GM12878 (cell line): ENCODE measurements around the gene ICA1L. TPM values are rescaled to one million over a fixed set of nuclear protein-coding genes. Genes with fewer than 3 reads are reported as not detected.

Experiments used
- ATAC-seq: fragments of 200-7000 bp; cut with Tn5 transposase; 3 replicates; pipeline ENCODE4 v1.9.1; 2020; ENCODE audit warnings: mild to moderate bottlenecking, moderate library complexity
- BruUV-seq: library from RNA; stranded (reverse); fragments of 400-500 nt; replicated peaks from 2 replicates; lab custom pipeline; 2021; lab: Mats Ljungman, UMichigan
- CTCF ChIA-PET: fragments of 300-600 bp; sonication (Branson Sonifier 250); formaldehyde crosslinking; extraction: SDS; loops from one replicate; lab custom pipeline; 2021; ENCODE audit warnings: inconsistent platforms; lab: Yijun Ruan, JAX
- POLR2A ChIA-PET: fragments of 350-600 bp; formaldehyde crosslinking; extraction: SDS; loops from one replicate; lab custom pipeline; 2021; ENCODE audit warnings: inconsistent platforms; lab: Charles Lee
- RAD21 ChIA-PET: fragments of 300-600 bp; sonication (Branson Sonifier 250); formaldehyde crosslinking; loops from one replicate; lab custom pipeline; 2023; ENCODE audit warnings: antibody characterized with exemption; ENCODE audit not compliant: unreplicated experiment; lab: Charles Lee
- SMC1A ChIA-PET: fragments of 300-600 bp; sonication (Branson Sonifier 250); formaldehyde crosslinking; loops from one replicate; lab custom pipeline; 2023; ENCODE audit not compliant: unreplicated experiment, uncharacterized antibody; lab: Charles Lee
- DNase-seq: peaks from one replicate; pipeline ENCODE4 v3.0.0-alpha.2; 2011; ENCODE audit warnings: low read depth, low spot score
- FAIRE-seq: peaks from 3 replicates; lab custom pipeline; 2011; peaks lifted over from hg19 to GRCh38; lab: Jason Lieb, UNC
- H2AFZ ChIP-seq: 2 replicates; pipeline ENCODE4 v1.6.0; 2011; ENCODE audit warnings: low read depth, low read length, control low read depth; ENCODE audit not compliant: control insufficient read depth
- H3K27ac ChIP-seq: 2 replicates; pipeline ENCODE4 v1.5.1; 2011; ENCODE audit warnings: control low read depth; ENCODE audit not compliant: control insufficient read depth, insufficient read depth
- H3K27me3 ChIP-seq, 2 experiments: replicated peaks in 1 of 2; 2 replicates each; pipeline versions ENCODE4 v1.6.0 to v1.6.1; 2011; ENCODE audit warnings: low read length in 1 of 2; ENCODE audit not compliant: control insufficient read depth in 2 of 2, insufficient read depth in 2 of 2
- H3K36me3 ChIP-seq, 2 experiments: 2 replicates each; pipeline ENCODE4 v1.5.1; 2011; ENCODE audit warnings: low read length in 1 of 2; ENCODE audit not compliant: control insufficient read depth in 2 of 2, insufficient read depth in 2 of 2
- H3K4me1 ChIP-seq: 2 replicates; pipeline ENCODE4 v1.6.1; 2011; ENCODE audit warnings: mild to moderate bottlenecking, low read length, moderate library complexity, mixed read lengths; ENCODE audit not compliant: control insufficient read depth, insufficient read depth
- H3K4me2 ChIP-seq: 2 replicates; pipeline ENCODE4 v1.6.0; 2011; ENCODE audit warnings: control low read depth; ENCODE audit not compliant: control insufficient read depth, insufficient read depth
- H3K4me3 ChIP-seq: fragments of 200-600 bp; sonication (generic); 2 replicates; pipeline ENCODE4 v1.5.1; 2016
- H3K79me2 ChIP-seq: 2 replicates; pipeline ENCODE4 v1.6.0; 2011; ENCODE audit warnings: low read length; ENCODE audit not compliant: control insufficient read depth, insufficient read depth
- H3K9ac ChIP-seq: 2 replicates; pipeline ENCODE4 v1.8.0; 2011; ENCODE audit warnings: low read length, control low read depth, mixed read lengths; ENCODE audit not compliant: control insufficient read depth, insufficient read depth
- H3K9me3 ChIP-seq: replicated peaks from 3 replicates; pipeline ENCODE4 v1.5.1; 2011; ENCODE audit warnings: mild to moderate bottlenecking, low read length; ENCODE audit not compliant: control insufficient read depth, insufficient read depth
- H4K20me1 ChIP-seq: 2 replicates; pipeline ENCODE4 v1.6.0; 2011; ENCODE audit not compliant: control insufficient read depth, insufficient read depth
- ATF2 ChIP-seq: IDR thresholded peaks from 2 replicates; pipeline ENCODE4 v1.6.1; 2012; ENCODE audit warnings: low read length, inconsistent platforms
- BCL11A ChIP-seq: IDR thresholded peaks from 2 replicates; pipeline ENCODE4 v1.6.1; 2011; ENCODE audit warnings: low read depth, low read length
- CHD2 ChIP-seq: IDR thresholded peaks from 2 replicates; pipeline ENCODE4 v1.6.1; 2011; ENCODE audit warnings: low read depth, low read length, improper control_type of control experiment, borderline replicate concordance
- CHD4 ChIP-seq: fragments of 200-600 bp; sonication (generic); IDR thresholded peaks from 2 replicates; pipeline ENCODE4 v1.6.1; 2016; ENCODE audit warnings: mild to moderate bottlenecking
- CREB1 ChIP-seq: IDR thresholded peaks from 2 replicates; pipeline ENCODE4 v1.6.1; 2012; ENCODE audit warnings: low read depth, mild to moderate bottlenecking, inconsistent platforms
- EED ChIP-seq: sonication (generic); IDR thresholded peaks from 2 replicates; pipeline ENCODE4 v1.6.1; 2016; ENCODE audit warnings: antibody characterized with exemption, low read depth
- GABPA ChIP-seq: IDR thresholded peaks from 2 replicates; pipeline ENCODE4 v1.6.1; 2014; ENCODE audit warnings: antibody characterized with exemption, low read depth, mild to moderate bottlenecking, inconsistent platforms
- IRF3 ChIP-seq: fragments of 450-650 bp; IDR thresholded peaks from 2 replicates; pipeline ENCODE4 v1.6.1; 2014; ENCODE audit warnings: mild to moderate bottlenecking
- NR2F1 ChIP-seq: fragments of 450-650 bp; conservative IDR thresholded peaks from 2 replicates; pipeline ENCODE4 v1.6.1; 2017; ENCODE audit warnings: mild to moderate bottlenecking
- PAX8 ChIP-seq: fragments of 450-650 bp; IDR thresholded peaks from 2 replicates; pipeline ENCODE4 v1.6.1; 2017; ENCODE audit warnings: mild to moderate bottlenecking, moderate library complexity
- RAD51 ChIP-seq: fragments of 450-650 bp; IDR thresholded peaks from 2 replicates; pipeline ENCODE4 v1.6.1; 2016; ENCODE audit warnings: moderate library complexity, mild to moderate bottlenecking, inconsistent platforms
- RFX5 ChIP-seq: IDR thresholded peaks from 2 replicates; pipeline ENCODE4 v1.6.1; 2011; ENCODE audit warnings: low read depth, low read length, improper control_type of control experiment
- RUNX3 ChIP-seq: IDR thresholded peaks from 2 replicates; pipeline ENCODE4 v1.6.1; 2012; ENCODE audit warnings: low read length, inconsistent platforms
- SREBF1 ChIP-seq: IDR thresholded peaks from 2 replicates; pipeline ENCODE4 v1.6.1; 2012; ENCODE audit warnings: mild to moderate bottlenecking, low read length
- ZBTB4 ChIP-seq: fragments of 450-650 bp; formaldehyde crosslinking; IDR thresholded peaks from 2 replicates; pipeline ENCODE4 v1.4.0; 2022; ENCODE audit warnings: mild to moderate bottlenecking, moderate library complexity
- ZNF217 ChIP-seq: fragments of 450-650 bp; IDR thresholded peaks from 2 replicates; pipeline ENCODE4 v1.6.1; 2017; ENCODE audit warnings: antibody characterized with exemption, mild to moderate bottlenecking
- ZNF687 ChIP-seq: fragments of 450-650 bp; IDR thresholded peaks from 2 replicates; pipeline ENCODE4 v1.6.1; 2017; ENCODE audit warnings: mild to moderate bottlenecking, moderate library complexity
- in situ Hi-C: fragments of 300-500 bp; cut with MboI; formaldehyde crosslinking; loops from 9 replicates; pipeline ENCODE4 v1.14.3; 2018; ENCODE audit warnings: mixed read lengths
- intact Hi-C: fragments of 100-400 bp; cut with micrococcal nuclease; formaldehyde crosslinking; loops from one replicate; pipeline ENCODE4 v1.14.2; 2022; ENCODE audit not compliant: unreplicated experiment
- polyA plus RNA-seq, 11 experiments: library from polyadenylated mRNA; depleted of rRNA in 4 of 11; unstranded in 6 of 11; stranded (reverse) in 5 of 11; fragments of >200 nt; fragmentation: Nextera tagmentation in 4 of 11; fragmentation: Illumina TruSeq in 1 of 11; extraction: Ambion mirVana in 4 of 11; extraction: Trizol in 1 of 11; gene quantifications; 1 replicate in 1 of 11; 2 replicates in 10 of 11; pipeline versions ENCODE4 v1.2.1 to v1.2.3, GENCODE V29; 2011 to 2016; ENCODE audit warnings: inconsistent platforms in 2 of 11, missing spikeins in 2 of 11, low read depth in 1 of 11
- total RNA-seq, 4 experiments: library from RNA; depleted of rRNA in 3 of 4; stranded (reverse); fragments of >200 nt in 3 of 4; fragmentation: Illumina TruSeq in 1 of 4; extraction: Trizol in 1 of 4; gene quantifications; 2 replicates each; pipeline versions ENCODE4 v1.2.1 to v1.2.3, GENCODE V29; 2013 to 2021

Gene ICA1L
- total and polyA plus RNA-seq, 10 of the 15 experiments (the other 5 are each of a cell fraction or from before 2014, with no cell fraction given) = 0.85 to 7.4 (median 3.6) TPM

- no peak overlapping the region for H3K4me2 ChIP-seq
- TF ChIP-seq GABPA (0 out of 2 replicates have a peak, but pooled peaks have one; percentile 36), ZBTB4 (CRISPR knock-in tag) (no peak), CHD2 (no peak), SREBF1 (peak; percentile 44; the same call in 1 of the 2 replicates), ATF2 (peak; percentile 92), NR2F1 (peak; percentile 88), RAD51 (no peak), ZNF687 (no peak), CREB1 (0 out of 2 replicates have a peak, but pooled peaks have one; percentile 14), CHD4 (no peak), RFX5 (no peak), ZNF217 (peak; percentile 73; the same call in 1 of the 2 replicates), RUNX3 (peak; percentile 96), EED (0 out of 2 replicates have a peak, but pooled peaks have one; percentile 46), PAX8 (no peak), IRF3 (no peak), BCL11A (peak; percentile 85; the same call in 1 of the 2 replicates)
These were observed 91.0 kb downstream of the ICA1L start for GRCh38 chr2:202780514-202781021.

More at GRCh38 chr2:202780514-202781021, 91.0 kb downstream of the ICA1L start:
- no TSS peak for BruUV-seq
- Histone ChIP-seq H3K9ac (no peak overlapping the region), H3K36me3 (no peaks in the 10 kb centered on the region; a peak in 1 of 4 replicates), H3K27me3 (no peaks in the 10 kb centered on the region), H3K79me2 (no peaks in the 10 kb centered on the region), H2AFZ (no peak overlapping the region), H3K4me1 (peaks cover 3% of the 10 kb centered on the region; the same call in 1 of the 2 replicates), H4K20me1 (no peaks in the 10 kb centered on the region), H3K27ac (no peak overlapping the region), H3K9me3 (no peaks in the 10 kb centered on the region), H3K4me3 (no peak overlapping the region)
- DNase-seq (peak; percentile 39), FAIRE-seq (peak; percentile 85), ATAC-seq (peak; percentile 98)
- in situ Hi-C loops = no loop called here
- ChIA-PET CTCF (no interaction called here), POLR2A (no interaction called here), RAD21 (no interaction called here), SMC1A (no interaction called here)
- intact Hi-C loops = loop anchor here (5.0 kb wide), 2 partner anchors 143 to 193 kb away; no protein-coding TSS in a partner anchor
